Subcutaneous adipose tissue (tissue), 4 donors: ENCODE results near the gene DDX3Y. TPM values are rescaled to one million over a fixed set of nuclear protein-coding genes. Genes with fewer than 3 reads are reported as not detected.

ENCODE experiments used
- total RNA-seq, 4 donors: library from RNA; depleted of rRNA; stranded (reverse); fragments of >200 nt; gene quantifications; one replicate each; pipeline ENCODE4 v1.1.0, GENCODE V29; 2016
- TF ChIP-seq, protein P1 (sequence below): fragments of 450-650 bp; IDR thresholded peaks from one replicate; pipeline ENCODE4 v1.5.1; 2016; ENCODE audit warnings: low read depth, mild to moderate bottlenecking, control low read depth, antibody characterized with exemption, moderate library complexity

DDX3Y gene
- total RNA-seq, result 10 to 100 TPM in 2 of 4 donors, under 1 TPM in 1, not detected in 1; 0.17 to 83.9 (median 73.5) TPM

DNA sequence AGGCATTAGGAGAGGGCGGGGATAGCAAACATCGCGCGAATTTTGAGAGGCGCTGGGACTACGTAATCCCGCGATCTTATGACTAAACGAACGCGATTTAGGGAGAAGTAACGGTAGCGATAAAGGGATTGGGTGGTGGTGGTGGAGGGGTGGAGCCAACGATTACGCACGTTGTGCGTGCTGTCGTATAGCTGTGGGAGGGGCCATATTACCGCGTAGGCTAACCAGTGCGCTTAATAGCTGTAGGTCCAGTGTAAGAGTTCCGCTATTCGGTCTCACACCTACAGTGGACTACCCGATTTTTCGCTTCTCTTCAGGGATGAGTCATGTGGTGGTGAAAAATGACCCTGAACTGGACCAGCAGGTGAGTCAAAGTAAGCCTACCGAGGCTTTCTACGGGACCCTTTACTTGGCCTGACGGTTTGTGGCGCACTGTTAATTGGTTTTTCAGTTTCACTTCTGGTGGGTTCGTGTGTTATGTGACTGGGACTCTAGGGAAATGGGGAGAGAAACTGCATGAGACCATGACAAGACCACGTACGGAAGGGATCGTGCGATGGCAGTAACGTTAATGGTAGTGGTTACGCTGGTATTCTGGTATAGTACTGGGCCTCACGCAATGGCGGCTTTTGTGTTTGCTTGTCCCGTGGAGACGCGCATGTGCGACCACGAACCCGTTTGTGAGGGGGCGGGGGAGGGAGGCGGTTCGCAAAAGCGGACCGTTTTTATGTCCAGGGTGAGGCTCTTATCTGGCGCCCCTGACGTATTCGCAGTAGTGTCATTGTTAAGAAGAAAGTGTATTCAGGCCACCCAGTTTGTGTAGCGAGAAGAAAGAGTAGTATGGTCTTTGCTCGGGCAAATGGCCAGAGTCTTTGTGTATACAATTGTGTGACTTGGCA is at the start of gene DDX3Y:
Gene DDX3Y (plus strand): TSS at position 251 of the 899 bp plus-strand sequence. CDS start 69 bp downstream, at position 320.
- TF ChIP-seq, protein P1, sequence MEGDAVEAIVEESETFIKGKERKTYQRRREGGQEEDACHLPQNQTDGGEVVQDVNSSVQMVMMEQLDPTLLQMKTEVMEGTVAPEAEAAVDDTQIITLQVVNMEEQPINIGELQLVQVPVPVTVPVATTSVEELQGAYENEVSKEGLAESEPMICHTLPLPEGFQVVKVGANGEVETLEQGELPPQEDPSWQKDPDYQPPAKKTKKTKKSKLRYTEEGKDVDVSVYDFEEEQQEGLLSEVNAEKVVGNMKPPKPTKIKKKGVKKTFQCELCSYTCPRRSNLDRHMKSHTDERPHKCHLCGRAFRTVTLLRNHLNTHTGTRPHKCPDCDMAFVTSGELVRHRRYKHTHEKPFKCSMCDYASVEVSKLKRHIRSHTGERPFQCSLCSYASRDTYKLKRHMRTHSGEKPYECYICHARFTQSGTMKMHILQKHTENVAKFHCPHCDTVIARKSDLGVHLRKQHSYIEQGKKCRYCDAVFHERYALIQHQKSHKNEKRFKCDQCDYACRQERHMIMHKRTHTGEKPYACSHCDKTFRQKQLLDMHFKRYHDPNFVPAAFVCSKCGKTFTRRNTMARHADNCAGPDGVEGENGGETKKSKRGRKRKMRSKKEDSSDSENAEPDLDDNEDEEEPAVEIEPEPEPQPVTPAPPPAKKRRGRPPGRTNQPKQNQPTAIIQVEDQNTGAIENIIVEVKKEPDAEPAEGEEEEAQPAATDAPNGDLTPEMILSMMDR, result no peak

DNA sequence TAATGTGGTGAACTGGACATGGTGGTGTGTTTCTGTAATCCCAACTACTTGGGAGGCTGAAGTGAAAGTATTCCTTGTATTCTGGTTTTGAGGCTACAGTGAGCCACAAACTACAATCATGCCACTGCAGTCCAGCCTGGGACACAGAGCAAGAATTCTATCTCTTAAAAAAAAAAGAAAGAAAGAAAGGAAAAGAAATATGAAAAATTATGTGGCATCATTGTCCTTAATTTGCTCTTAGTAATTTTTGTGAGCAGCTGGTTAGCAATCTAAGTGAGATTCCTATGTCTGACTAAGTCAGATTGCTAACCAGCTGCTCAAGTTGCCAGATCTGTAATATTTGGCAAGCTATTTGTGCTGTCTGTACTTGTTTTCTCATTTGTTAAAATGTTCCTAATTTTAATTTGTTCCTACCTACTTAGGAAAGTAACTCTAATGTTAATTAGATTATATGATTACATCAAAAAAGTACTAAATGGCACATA is 48.8 kb upstream of the DDX3Y start:
- TF ChIP-seq, protein P1, result no peak

DNA sequence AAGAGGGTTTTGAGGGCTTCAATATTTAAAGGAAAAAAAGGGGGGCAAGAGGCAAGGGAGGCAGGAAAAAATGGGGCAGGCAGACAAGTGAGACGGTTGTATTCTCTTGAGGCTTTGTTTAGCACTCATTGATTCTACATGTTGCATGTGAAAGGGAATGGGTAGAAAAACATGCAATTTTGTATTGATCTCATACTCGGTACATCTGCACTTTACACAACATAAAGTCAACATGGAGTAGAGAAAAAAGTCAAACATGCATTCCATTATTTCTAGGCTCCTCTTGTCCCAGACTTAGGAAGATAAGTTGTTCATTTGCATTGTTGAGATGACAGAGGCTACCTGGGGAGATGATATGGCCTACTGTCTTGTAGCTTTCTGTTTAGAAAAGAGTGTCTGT is 36.7 kb upstream of the DDX3Y start:
- TF ChIP-seq, protein P1, result no peak

DNA sequence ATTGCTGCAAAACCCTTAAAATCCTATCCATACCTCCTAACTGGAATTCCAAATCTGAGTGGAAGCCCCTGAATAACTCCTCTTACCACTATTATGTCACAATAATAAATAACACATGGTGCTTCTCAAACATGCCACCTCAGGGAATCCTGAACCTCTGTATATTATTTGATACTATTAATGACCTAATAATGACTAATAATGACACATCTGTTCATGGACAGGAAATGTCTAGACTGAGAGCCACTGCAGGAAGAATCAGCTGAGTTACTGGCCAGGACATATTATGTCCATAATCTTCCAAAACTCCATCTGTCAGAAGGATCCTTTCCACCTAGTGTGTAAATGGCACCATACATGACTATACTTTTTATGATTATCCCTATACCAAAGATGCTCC is 7.7 kb upstream of the DDX3Y start:
- TF ChIP-seq, protein P1, result no peak

DNA sequence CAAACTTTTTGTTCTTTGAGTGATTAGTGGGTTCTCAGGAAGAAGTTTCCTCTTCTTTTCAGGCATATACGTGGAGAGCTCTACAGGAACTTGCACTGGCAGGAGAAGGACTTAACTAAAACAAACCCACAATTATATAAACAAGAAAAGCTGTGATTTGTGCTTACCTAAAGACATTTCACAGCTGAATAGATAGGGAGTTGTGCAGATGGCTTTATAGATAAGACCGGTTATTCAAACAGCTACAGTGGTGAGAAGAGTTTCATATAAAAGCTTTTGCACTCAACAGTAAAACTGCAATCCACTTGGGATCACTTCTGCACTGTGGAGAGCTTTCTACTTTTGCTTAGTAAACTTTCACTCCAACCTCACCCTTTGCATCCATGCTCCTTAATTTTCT is 6.1 kb upstream of the DDX3Y start:
- TF ChIP-seq, protein P1, result no peak

DNA sequence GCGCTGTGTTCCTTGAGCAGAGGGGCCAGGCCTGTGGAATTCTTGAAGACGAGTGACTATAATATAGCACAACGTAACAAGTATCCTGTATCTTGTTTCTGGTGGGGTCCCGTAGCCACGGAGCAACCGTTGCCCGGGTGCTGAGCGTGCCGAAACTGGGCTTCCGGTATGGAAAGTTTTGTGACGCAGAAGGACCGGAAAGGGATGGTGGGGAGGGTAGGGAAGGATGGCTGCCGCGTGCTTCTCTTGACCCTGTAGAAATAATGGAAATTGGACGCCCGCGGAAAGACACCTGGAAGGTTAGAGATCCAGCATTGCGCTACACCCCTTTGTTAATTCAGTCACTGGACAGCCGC is 827 bp downstream of the DDX3Y start:
- TF ChIP-seq, protein P1, result no peak

DNA sequence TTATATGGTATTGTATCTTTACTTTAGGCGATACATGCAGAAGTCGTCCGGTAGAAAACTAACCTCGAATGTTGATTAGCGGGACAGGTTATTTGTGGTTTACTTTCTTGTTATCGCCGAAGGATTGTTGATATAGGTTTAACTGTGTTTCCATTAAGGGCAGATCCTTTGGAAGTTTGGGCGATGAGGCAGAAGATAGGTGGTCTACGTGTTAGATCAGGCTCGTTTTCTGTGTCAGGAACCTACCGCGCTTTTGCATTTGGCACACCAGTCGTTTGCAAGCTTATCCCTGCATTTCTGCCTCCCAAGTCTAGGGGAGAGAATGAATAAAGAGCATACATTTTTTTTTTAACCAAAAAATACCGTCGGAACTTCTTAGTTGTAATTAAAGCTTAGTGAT is 1.2 kb downstream of the DDX3Y start:
- TF ChIP-seq, protein P1, result no peak
